Choroid plexus epithelial cell (primary cell): Measurements from ENCODE around the gene MTERF1.

Experiments used
- DNase-seq: peaks from one replicate; pipeline ENCODE4 v3.0.0-alpha.2; 2010; ENCODE audit warnings: low read depth
- H3K4me3 ChIP-seq: 2 replicates; pipeline ENCODE4 v1.5.1; 2011; ENCODE audit warnings: low read depth, mild to moderate bottlenecking, control low read depth, low read length, moderate library complexity
- CTCF ChIP-seq: conservative IDR thresholded peaks from 2 replicates; pipeline ENCODE4 v1.5.1; 2011; ENCODE audit warnings: low read depth, mild to moderate bottlenecking, control low read depth, inconsistent platforms, low read length, moderate library complexity

Gene MTERF1

GRCh38 chr7:91880016-91880412, 488 bp downstream of the MTERF1 start:
- no peak for TF ChIP-seq CTCF
- H3K4me3 ChIP-seq = peak overlapping the region; percentile 89
- peak; percentile 16 for DNase-seq

- DNase-seq = peak; percentile 63
- no peak overlapping the region for H3K4me3 ChIP-seq
- peak; percentile 63 for TF ChIP-seq CTCF
Observed at GRCh38 chr7:91876391-91877133, 3.9 kb downstream of the MTERF1 start.

GRCh38 chr7:91875851-91876250, 4.7 kb downstream of the MTERF1 start:
- H3K4me3 ChIP-seq = no peak overlapping the region
- no peak for TF ChIP-seq CTCF
- DNase-seq = peak; percentile 54

- DNase-seq = no peak
- H3K4me3 ChIP-seq = no peak overlapping the region
- TF ChIP-seq CTCF = no peak
Observed at GRCh38 chr7:91872928-91873327, 7.6 kb downstream of the MTERF1 start.

- TF ChIP-seq CTCF = no peak
- no peak overlapping the region for H3K4me3 ChIP-seq
- DNase-seq = no peak
Observed at GRCh38 chr7:91872069-91872468, 8.4 kb downstream of the MTERF1 start.

- peak; percentile 22 for DNase-seq
- no peak overlapping the region for H3K4me3 ChIP-seq
- no peak for TF ChIP-seq CTCF
Observed at GRCh38 chr7:91869661-91870060, 10.8 kb downstream of the MTERF1 start.

GRCh38 chr7:91866599-91867148, 13.8 kb downstream of the MTERF1 start:
- no peak overlapping the region for H3K4me3 ChIP-seq
- TF ChIP-seq CTCF = no peak
- peak; percentile 15 for DNase-seq
